GM12878 (cell line): ENCODE results near the gene DUSP16. TPM values are rescaled to one million over a fixed set of nuclear protein-coding genes. Genes with fewer than 3 reads are reported as not detected.
A peak's percentile ranks its signal among the peaks of the same experiment; 100 is the strongest.

ENCODE experiments used
- BHLHE40 ChIP-seq, 2 experiments: fragments of 450-650 bp in 1 of 2; IDR thresholded peaks; 2 replicates each; pipeline ENCODE4 v1.6.1; 2011 to 2017; ENCODE audit warnings: low read depth in 2 of 2, borderline replicate concordance in 1 of 2, improper control_type of control experiment in 1 of 2, low read length in 1 of 2, mild to moderate bottlenecking in 1 of 2
- CREB1 ChIP-seq: IDR thresholded peaks from 2 replicates; pipeline ENCODE4 v1.6.1; 2012; ENCODE audit warnings: low read depth, mild to moderate bottlenecking, inconsistent platforms
- HCFC1 ChIP-seq: fragments of 150-350 bp; IDR thresholded peaks from 2 replicates; pipeline ENCODE4 v1.6.1; 2014; ENCODE audit warnings: low read length
- HDAC2 ChIP-seq: fragments of 200-600 bp; sonication (generic); IDR thresholded peaks from 2 replicates; pipeline ENCODE4 v1.6.1; 2017
- MEF2A ChIP-seq: IDR thresholded peaks from 2 replicates; pipeline ENCODE4 v1.6.1; 2011; ENCODE audit warnings: low read depth, mild to moderate bottlenecking, low read length, moderate library complexity; ENCODE audit not compliant: insufficient read depth
- MLLT1 ChIP-seq: fragments of 450-650 bp; IDR thresholded peaks from 2 replicates; pipeline ENCODE4 v1.6.1; 2016; ENCODE audit warnings: mild to moderate bottlenecking
- MYB ChIP-seq: fragments of 150-350 bp; IDR thresholded peaks from 2 replicates; pipeline ENCODE4 v1.6.1; 2014; ENCODE audit warnings: mild to moderate bottlenecking, low read depth, low read length, borderline replicate concordance
- NFYB ChIP-seq: IDR thresholded peaks from 2 replicates; pipeline ENCODE4 v1.6.1; 2011; ENCODE audit warnings: low read depth, mild to moderate bottlenecking, low read length, improper control_type of control experiment, moderate library complexity; ENCODE audit not compliant: insufficient read depth
- PAX8 ChIP-seq: fragments of 450-650 bp; IDR thresholded peaks from 2 replicates; pipeline ENCODE4 v1.6.1; 2017; ENCODE audit warnings: mild to moderate bottlenecking, moderate library complexity
- POLR2A ChIP-seq: IDR thresholded peaks from 2 replicates; pipeline ENCODE4 v1.6.1; 2011; ENCODE audit warnings: low read depth, mild to moderate bottlenecking, low read length
- POU2F2 ChIP-seq: IDR thresholded peaks from 3 replicates; pipeline ENCODE4 v1.6.1; 2011; ENCODE audit warnings: low read depth, mild to moderate bottlenecking, low read length, borderline replicate concordance
- SIX5 ChIP-seq: IDR thresholded peaks from 2 replicates; pipeline ENCODE4 v1.6.1; 2011; ENCODE audit warnings: mild to moderate bottlenecking, low read depth, low read length, moderate library complexity; ENCODE audit not compliant: severe bottlenecking
- YBX1 ChIP-seq: fragments of 450-650 bp; IDR thresholded peaks from 2 replicates; pipeline ENCODE4 v1.6.1; 2016; ENCODE audit warnings: antibody characterized with exemption
- polyA plus RNA-seq, 11 experiments: library from polyadenylated mRNA; depleted of rRNA in 4 of 11; unstranded in 6 of 11; stranded (reverse) in 5 of 11; fragments of >200 nt; fragmentation: Nextera tagmentation in 4 of 11; fragmentation: Illumina TruSeq in 1 of 11; extraction: Ambion mirVana in 4 of 11; extraction: Trizol in 1 of 11; gene quantifications; 1 replicate in 1 of 11; 2 replicates in 10 of 11; pipeline versions ENCODE4 v1.2.1 to v1.2.3, GENCODE V29; 2011 to 2016; ENCODE audit warnings: inconsistent platforms in 2 of 11, missing spikeins in 2 of 11, low read depth in 1 of 11
- total RNA-seq, 4 experiments: library from RNA; depleted of rRNA in 3 of 4; stranded (reverse); fragments of >200 nt in 3 of 4; fragmentation: Illumina TruSeq in 1 of 4; extraction: Trizol in 1 of 4; gene quantifications; 2 replicates each; pipeline versions ENCODE4 v1.2.1 to v1.2.3, GENCODE V29; 2013 to 2021

DUSP16 gene
- total and polyA plus RNA-seq, 10 of the 15 experiments (the other 5 are each of a cell fraction or from before 2014, with no cell fraction given), result 3.9 to 75.3 (median 26.8) TPM

- no peak for TF ChIP-seq MLLT1
- TF ChIP-seq MYB, result no peak
- TF ChIP-seq POLR2A, result peak; percentile 80
- no peak for TF ChIP-seq HDAC2
- peak; percentile 84 for TF ChIP-seq CREB1
- TF ChIP-seq POU2F2, result peak; percentile 67; the same call in 1 of the 3 replicates
- peak; percentile 89 for TF ChIP-seq MEF2A
- TF ChIP-seq YBX1, result no peak
- TF ChIP-seq HCFC1, result no peak; the same call in 1 of the 2 replicates
- TF ChIP-seq BHLHE40 (IDR thresholded peaks at IDR 0.05; ENCODE audit: borderline replicate concordance in 1 of 2, low read depth in 2 of 2, low read length in 1 of 2), result peak in 1 of 2 experiments; percentile 78; a peak in 2 of 4 replicates
- peak; percentile 37; the same call in 1 of the 2 replicates for TF ChIP-seq NFYB
- TF ChIP-seq PAX8, result no peak
- TF ChIP-seq SIX5, result no peak
Measured at GRCh38 chr12:12562585-12563261, at the start of gene DUSP16 (continued).
